ENCODE results near the gene PRKCH.

PRKCH gene

DNA sequence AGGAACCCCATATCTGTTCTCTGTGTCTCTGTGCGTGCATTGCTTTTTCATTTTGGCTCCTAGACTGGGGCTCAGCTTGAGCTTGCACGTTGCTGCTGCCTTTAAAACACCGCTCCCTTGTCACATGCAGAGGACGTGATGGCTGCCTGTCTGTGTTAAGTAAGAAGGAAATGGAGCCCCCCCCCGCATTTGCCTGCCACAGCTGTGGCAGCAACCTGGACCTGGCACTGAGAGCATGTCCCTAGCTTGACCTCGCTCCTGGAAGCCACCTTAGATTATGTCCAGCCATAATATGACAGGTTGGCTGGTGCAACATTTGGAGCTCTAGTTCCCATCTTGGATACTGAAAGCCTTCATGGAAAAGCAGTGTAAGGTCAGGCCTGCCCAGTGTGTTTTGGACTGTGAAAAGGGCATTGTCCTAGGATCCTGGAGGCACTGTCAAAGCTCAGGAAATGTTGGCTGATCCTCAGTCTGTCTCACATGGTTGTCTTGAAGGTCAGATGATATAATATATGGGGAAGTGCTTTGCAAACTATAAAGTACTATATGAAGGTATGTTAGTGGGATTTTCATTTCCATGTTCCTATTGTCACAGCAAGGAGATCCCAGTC, 73.8 kb downstream of the PRKCH start:
- Histone ChIP-seq H3K4me3 (ENCODE audit: low read depth, low read length) (no peak overlapping the region), H3K4me1 (ENCODE audit: control insufficient read depth, insufficient read depth, low read length) (no peaks in the 10 kb centered on the region), H3K27ac (ENCODE audit: extremely low read depth, low read depth, low read length) (no peak overlapping the region), H3K36me3 (ENCODE audit: control insufficient read depth in 2 of 2, insufficient read depth in 1 of 2, low read length in 2 of 2) (no peaks in the 10 kb centered on the region), H3K9me3 (ENCODE audit: control insufficient read depth, insufficient read depth, low read depth, low read length) (no peaks in the 10 kb centered on the region)
- ChIA-PET POLR2A (no interaction called here), CTCF (interaction anchor here (1.2 kb wide), 1 partner anchor 17 kb away, joined by 3 read pairs; no protein-coding TSS in a partner anchor)
- no peak for TF ChIP-seq ZNF366 (tag by site-specific recombination; conservative IDR thresholded peaks at IDR 0.05)
- TF ChIP-seq ZNF677 (tag by site-specific recombination; IDR thresholded peaks at IDR 0.05): no peak
- TF ChIP-seq, protein P1, sequence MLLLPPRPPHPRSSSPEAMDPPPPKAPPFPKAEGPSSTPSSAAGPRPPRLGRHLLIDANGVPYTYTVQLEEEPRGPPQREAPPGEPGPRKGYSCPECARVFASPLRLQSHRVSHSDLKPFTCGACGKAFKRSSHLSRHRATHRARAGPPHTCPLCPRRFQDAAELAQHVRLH (tag by site-specific recombination; IDR thresholded peaks at IDR 0.05): no peak

DNA sequence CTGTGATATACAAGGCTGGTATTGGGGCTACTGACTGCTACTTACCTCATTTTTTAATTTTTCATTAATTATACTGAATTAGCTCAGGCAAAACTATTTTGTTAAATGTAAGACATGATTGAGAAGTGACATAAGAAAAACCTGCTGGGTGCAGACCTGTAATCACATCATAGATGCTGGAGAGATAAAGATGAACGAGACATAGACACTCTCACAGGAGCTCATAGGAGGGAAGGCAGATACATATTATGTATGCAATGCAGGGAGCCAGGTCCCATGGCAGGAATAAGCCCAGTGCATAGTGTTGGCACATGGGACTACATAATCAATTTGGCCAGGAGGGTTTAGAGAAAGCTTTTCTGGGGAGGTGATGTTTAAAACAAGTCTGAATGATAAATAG, 74.9 kb downstream of the PRKCH start:
- TF ChIP-seq ZNF169 (tag by site-specific recombination; IDR thresholded peaks at IDR 0.05) (no peak), ZBTB48 (tag by site-specific recombination; IDR thresholded peaks at IDR 0.05) (no peak)
- Histone ChIP-seq H3K4me3 (ENCODE audit: low read depth, low read length) (no peak overlapping the region), H3K36me3 (ENCODE audit: control insufficient read depth in 2 of 2, insufficient read depth in 1 of 2, low read length in 2 of 2) (no peaks in the 10 kb centered on the region), H3K27ac (ENCODE audit: extremely low read depth, low read depth, low read length) (no peak overlapping the region), H3K4me1 (ENCODE audit: control insufficient read depth, insufficient read depth, low read length) (no peaks in the 10 kb centered on the region), H3K9me3 (ENCODE audit: control insufficient read depth, insufficient read depth, low read depth, low read length) (no peaks in the 10 kb centered on the region)
- ChIA-PET CTCF (interaction anchor here (1.1 to 1.2 kb wide), 2 partner anchors 16 to 18 kb away, joined by 3 read pairs; no protein-coding TSS in a partner anchor), POLR2A (no interaction called here)

DNA sequence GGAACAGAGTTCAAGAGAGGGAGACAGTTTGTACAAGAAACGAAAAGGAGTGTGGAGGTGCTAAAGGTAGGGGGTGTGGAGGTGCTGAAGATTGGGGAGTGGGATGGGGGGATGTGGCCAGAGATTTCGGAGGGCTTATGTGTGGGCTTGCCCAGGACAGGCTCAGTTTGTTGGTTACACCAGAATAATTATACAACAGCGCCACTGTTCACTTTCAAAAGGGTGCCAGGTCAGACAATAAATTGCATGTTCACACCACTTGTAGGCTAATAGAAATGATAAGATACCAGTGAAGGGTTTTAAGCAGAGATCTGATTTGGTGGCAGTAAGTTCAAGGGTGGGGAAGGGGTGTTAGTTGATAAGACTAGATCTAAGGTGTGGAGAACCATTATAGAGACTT, 75.3 kb downstream of the PRKCH start:
- no peaks in the 10 kb centered on the region for H3K36me3 ChIP-seq (ENCODE audit: control insufficient read depth in 2 of 2, insufficient read depth in 1 of 2, low read length in 2 of 2)
- H3K4me3 ChIP-seq (ENCODE audit: low read depth, low read length): no peak overlapping the region
- H3K4me1 ChIP-seq (ENCODE audit: control insufficient read depth, insufficient read depth, low read length): no peaks in the 10 kb centered on the region
- CTCF ChIA-PET: interaction anchor here (1.1 kb wide), 1 partner anchor 16 kb away, joined by 3 read pairs; no protein-coding TSS in a partner anchor
- TF ChIP-seq ZNF366 (tag by site-specific recombination; conservative IDR thresholded peaks at IDR 0.05) (no peak), ZXDB (tag by site-specific recombination; IDR thresholded peaks at IDR 0.05) (no peak), ZNF157 (tag by site-specific recombination; IDR thresholded peaks at IDR 0.05) (no peak), ZNF561 (tag by site-specific recombination; IDR thresholded peaks at IDR 0.05; ENCODE audit: borderline replicate concordance) (no peak), ZBTB20 (tag by site-specific recombination; IDR thresholded peaks at IDR 0.05) (no peak), ZNF530 (tag by site-specific recombination; IDR thresholded peaks at IDR 0.05; ENCODE audit: low read depth) (no peak), SETDB1 (IDR thresholded peaks at IDR 0.05; ENCODE audit: insufficient read length, low read length) (no peak), ZBTB21 (tag by site-specific recombination; IDR thresholded peaks at IDR 0.05) (no peak), ZNF248 (tag by site-specific recombination; IDR thresholded peaks at IDR 0.05) (no peak), ZNF585B (tag by site-specific recombination; IDR thresholded peaks at IDR 0.05) (no peak), GLI2 (tag by site-specific recombination; IDR thresholded peaks at IDR 0.05; ENCODE audit: borderline replicate concordance, low read depth) (no peak), ZNF433 (tag by site-specific recombination; IDR thresholded peaks at IDR 0.05; ENCODE audit: low read depth) (no peak), ZNF202 (tag by site-specific recombination; IDR thresholded peaks at IDR 0.05; ENCODE audit: borderline replicate concordance) (no peak), KLF10 (tag by site-specific recombination; IDR thresholded peaks at IDR 0.05) (no peak)
- TF ChIP-seq, protein P2, sequence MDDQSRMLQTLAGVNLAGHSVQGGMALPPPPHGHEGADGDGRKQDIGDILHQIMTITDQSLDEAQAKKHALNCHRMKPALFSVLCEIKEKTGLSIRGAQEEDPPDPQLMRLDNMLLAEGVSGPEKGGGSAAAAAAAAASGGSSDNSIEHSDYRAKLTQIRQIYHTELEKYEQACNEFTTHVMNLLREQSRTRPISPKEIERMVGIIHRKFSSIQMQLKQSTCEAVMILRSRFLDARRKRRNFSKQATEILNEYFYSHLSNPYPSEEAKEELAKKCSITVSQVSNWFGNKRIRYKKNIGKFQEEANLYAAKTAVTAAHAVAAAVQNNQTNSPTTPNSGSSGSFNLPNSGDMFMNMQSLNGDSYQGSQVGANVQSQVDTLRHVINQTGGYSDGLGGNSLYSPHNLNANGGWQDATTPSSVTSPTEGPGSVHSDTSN (CRISPR knock-in tag; IDR thresholded peaks at IDR 0.05): no peak
- TF ChIP-seq, protein P3, sequence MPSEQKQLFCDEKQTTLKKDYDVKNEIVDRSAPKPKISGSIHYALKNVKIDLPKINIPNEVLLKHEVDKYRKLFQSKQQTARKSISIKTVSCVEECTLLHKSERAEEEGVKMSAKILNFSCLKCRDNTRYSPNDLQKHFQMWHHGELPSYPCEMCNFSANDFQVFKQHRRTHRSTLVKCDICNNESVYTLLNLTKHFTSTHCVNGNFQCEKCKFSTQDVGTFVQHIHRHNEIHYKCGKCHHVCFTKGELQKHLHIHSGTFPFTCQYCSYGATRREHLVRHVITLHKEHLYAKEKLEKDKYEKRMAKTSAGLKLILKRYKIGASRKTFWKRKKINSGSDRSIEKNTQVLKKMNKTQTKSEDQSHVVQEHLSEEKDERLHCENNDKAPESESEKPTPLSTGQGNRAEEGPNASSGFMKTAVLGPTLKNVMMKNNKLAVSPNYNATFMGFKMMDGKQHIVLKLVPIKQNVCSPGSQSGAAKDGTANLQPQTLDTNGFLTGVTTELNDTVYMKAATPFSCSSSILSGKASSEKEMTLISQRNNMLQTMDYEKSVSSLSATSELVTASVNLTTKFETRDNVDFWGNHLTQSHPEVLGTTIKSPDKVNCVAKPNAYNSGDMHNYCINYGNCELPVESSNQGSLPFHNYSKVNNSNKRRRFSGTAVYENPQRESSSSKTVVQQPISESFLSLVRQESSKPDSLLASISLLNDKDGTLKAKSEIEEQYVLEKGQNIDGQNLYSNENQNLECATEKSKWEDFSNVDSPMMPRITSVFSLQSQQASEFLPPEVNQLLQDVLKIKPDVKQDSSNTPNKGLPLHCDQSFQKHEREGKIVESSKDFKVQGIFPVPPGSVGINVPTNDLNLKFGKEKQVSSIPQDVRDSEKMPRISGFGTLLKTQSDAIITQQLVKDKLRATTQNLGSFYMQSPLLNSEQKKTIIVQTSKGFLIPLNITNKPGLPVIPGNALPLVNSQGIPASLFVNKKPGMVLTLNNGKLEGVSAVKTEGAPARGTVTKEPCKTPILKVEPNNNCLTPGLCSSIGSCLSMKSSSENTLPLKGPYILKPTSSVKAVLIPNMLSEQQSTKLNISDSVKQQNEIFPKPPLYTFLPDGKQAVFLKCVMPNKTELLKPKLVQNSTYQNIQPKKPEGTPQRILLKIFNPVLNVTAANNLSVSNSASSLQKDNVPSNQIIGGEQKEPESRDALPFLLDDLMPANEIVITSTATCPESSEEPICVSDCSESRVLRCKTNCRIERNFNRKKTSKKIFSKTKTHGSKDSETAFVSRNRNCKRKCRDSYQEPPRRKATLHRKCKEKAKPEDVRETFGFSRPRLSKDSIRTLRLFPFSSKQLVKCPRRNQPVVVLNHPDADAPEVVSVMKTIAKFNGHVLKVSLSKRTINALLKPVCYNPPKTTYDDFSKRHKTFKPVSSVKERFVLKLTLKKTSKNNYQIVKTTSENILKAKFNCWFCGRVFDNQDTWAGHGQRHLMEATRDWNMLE (tag by site-specific recombination; conservative IDR thresholded peaks at IDR 0.05; ENCODE audit: low read depth): no peak
- H3K9me3 ChIP-seq (ENCODE audit: control insufficient read depth, insufficient read depth, low read depth, low read length): no peaks in the 10 kb centered on the region
- no peak overlapping the region for H3K27ac ChIP-seq (ENCODE audit: extremely low read depth, low read depth, low read length)
- POLR2A ChIA-PET: no interaction called here
